A549 (cell line): ENCODE results near the gene SNX14.

ENCODE experiments used
- E2F6 ChIP-seq: IDR thresholded peaks from 2 replicates; pipeline ENCODE4 v1.6.1; 2012; ENCODE audit warnings: low read depth, borderline replicate concordance
- EHMT2 ChIP-seq: fragments of 200-600 bp; sonication (generic); IDR thresholded peaks from 2 replicates; pipeline ENCODE4 v1.6.1; 2016; ENCODE audit warnings: antibody characterized with exemption, low read depth, mild to moderate bottlenecking, moderate library complexity
- NFE2L2 ChIP-seq: fragments of 150-350 bp; conservative IDR thresholded peaks from 2 replicates; pipeline ENCODE4 v1.6.1; 2014; ENCODE audit warnings: low read length
- POLR2AphosphoS2 ChIP-seq: conservative IDR thresholded peaks from 2 replicates; pipeline ENCODE4 v1.6.1; 2012; ENCODE audit warnings: low read length, improper control_type of control experiment, inconsistent platforms
- REST ChIP-seq: fragments of 200-600 bp; sonication (generic); IDR thresholded peaks from 2 replicates; pipeline ENCODE4 v1.6.1; 2016; ENCODE audit warnings: antibody characterized with exemption, mild to moderate bottlenecking, moderate library complexity
- TF ChIP-seq, protein P1 (sequence below): fragments of >200 bp; sonication (Bioruptor Twin); formaldehyde crosslinking; IDR thresholded peaks from 3 replicates; pipeline ENCODE4 v1.5.1; 2016

DNA sequence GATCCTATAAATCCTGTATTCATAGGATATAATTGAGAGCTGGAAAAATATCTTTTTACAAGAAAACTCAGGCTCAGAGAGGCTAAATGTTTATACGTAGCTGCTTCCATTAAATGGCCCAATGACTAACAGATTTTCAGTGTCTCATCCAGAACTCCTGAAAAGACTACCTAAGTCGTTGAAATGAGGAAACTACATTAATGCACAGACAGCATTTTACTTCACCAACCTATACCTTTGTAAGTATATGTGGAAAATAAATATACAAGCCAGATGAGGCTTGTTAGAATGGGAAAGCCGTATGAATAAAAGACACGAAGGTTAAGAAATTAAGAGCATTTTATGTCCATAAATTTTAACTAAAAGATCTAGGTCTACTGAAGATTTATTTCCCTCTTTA lies 8.4 kb upstream of the SNX14 start:
- TF ChIP-seq EHMT2 (no peak), REST (no peak), E2F6 (no peak), POLR2AphosphoS2 (no peak), NFE2L2 (no peak)
- TF ChIP-seq, protein P1, sequence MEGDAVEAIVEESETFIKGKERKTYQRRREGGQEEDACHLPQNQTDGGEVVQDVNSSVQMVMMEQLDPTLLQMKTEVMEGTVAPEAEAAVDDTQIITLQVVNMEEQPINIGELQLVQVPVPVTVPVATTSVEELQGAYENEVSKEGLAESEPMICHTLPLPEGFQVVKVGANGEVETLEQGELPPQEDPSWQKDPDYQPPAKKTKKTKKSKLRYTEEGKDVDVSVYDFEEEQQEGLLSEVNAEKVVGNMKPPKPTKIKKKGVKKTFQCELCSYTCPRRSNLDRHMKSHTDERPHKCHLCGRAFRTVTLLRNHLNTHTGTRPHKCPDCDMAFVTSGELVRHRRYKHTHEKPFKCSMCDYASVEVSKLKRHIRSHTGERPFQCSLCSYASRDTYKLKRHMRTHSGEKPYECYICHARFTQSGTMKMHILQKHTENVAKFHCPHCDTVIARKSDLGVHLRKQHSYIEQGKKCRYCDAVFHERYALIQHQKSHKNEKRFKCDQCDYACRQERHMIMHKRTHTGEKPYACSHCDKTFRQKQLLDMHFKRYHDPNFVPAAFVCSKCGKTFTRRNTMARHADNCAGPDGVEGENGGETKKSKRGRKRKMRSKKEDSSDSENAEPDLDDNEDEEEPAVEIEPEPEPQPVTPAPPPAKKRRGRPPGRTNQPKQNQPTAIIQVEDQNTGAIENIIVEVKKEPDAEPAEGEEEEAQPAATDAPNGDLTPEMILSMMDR: no peak
